Measurements from ENCODE around the gene ATP2B2. TPM values are rescaled to one million over a fixed set of nuclear protein-coding genes. Genes with fewer than 3 reads are reported as not detected.
A peak's percentile ranks its signal among the peaks of the same experiment; 100 is the strongest.

Gene ATP2B2
- total and polyA plus RNA-seq, 9 of the 15 experiments (the other 6 are each of a cell fraction or from before 2014, with no cell fraction given) = 0.06 TPM; not detected in 8

DNA sequence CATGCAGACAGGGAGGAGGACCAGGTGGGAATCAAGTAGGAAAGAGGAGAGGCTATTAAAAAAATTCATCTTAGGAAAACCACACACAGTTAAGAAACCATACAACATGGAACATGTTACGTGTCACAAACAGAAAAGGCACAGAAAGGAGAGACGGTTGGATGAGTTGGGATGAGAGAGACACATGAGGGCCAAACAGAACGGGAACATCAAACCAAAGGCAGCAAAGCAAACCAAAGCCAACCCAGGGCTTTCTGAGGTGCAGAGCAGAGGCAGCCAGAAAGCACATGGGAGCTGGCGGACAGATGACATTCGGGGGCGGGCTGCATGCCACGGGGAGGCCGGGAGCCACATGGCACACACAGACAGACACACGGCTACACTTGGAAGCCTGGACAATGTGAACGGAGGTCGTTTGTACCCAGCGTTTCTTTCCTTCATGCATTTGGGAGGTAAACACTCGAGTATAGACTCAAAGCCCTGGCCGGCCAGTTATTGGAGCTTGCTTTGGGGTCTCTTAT, 175.8 kb downstream of the ATP2B2 start:
- Histone ChIP-seq H3K36me3 (ENCODE audit: control insufficient read depth, insufficient read depth, low read length) (no peaks in the 10 kb centered on the region), H3K9me1 (ENCODE audit: control insufficient read depth, insufficient read depth, low read length) (peaks cover 5% of the 10 kb centered on the region), H3K27ac (ENCODE audit: extremely low read depth, low read depth, low read length) (no peak overlapping the region), H3K4me2 (ENCODE audit: insufficient read depth, low read length) (no peak overlapping the region), H3K27me3 (ENCODE audit: control insufficient read depth in 2 of 2, insufficient read depth in 2 of 2, low read length in 2 of 2) (peaks cover 79 to 90% of the 10 kb centered on the region in 2 experiments), H3K79me2 (ENCODE audit: control insufficient read depth, insufficient read depth, low read length) (no peaks in the 10 kb centered on the region), H3K4me1 (replicated peaks in 1 of 2; ENCODE audit: control insufficient read depth in 2 of 2, insufficient read depth in 2 of 2, low read length in 2 of 2) (peaks cover 0 to 8% of the 10 kb centered on the region in 2 experiments; a peak in 3 of 5 replicates), H3K9me3 (replicated peaks; ENCODE audit: control insufficient read depth, insufficient read depth, low read depth, low read length) (no peaks in the 10 kb centered on the region), H3K4me3 (no peak overlapping the region), H3K9ac (ENCODE audit: insufficient read depth in 1 of 2, low read depth in 2 of 2, low read length in 2 of 2) (no peak overlapping the region), H4K20me1 (replicated peaks; ENCODE audit: control insufficient read depth, insufficient read depth, low read length) (no peaks in the 10 kb centered on the region; the same call in none of the 2 replicates), H2AFZ (ENCODE audit: low read depth, low read length) (no peak overlapping the region)
- in situ Hi-C loops (cut with MboI) = no loop called here
- intact Hi-C loops (cut with micrococcal nuclease) = loop anchor here (10.0 kb wide), 1 partner anchor 605 kb away; no protein-coding TSS in a partner anchor
- no peak for ATAC-seq
- CTCF ChIA-PET (ENCODE audit: low intra/inter-chr PET ratio) = no interaction called here
- FAIRE-seq = no peak
- no TSS peak for BruUV-seq (replicated peaks)
- POLR2A ChIA-PET = interaction anchor here (0.8 to 2.3 kb wide), 2 partner anchors 9 to 16 kb away, joined by 3 to 8 read pairs; partner anchors contain the start of gene SEC13
- DNase-seq (ENCODE audit: extremely low read depth in 1 of 4, low spot score in 3 of 4) = no peak
- TF ChIP-seq MCM3 (IDR thresholded peaks at IDR 0.05) (0 out of 2 replicates have a peak, but pooled peaks have one; percentile 22), EZH2 (IDR thresholded peaks at IDR 0.05; ENCODE audit: borderline replicate concordance, low read depth, low read length) (peak; percentile 70; the same call in 1 of the 2 replicates)
- TF ChIP-seq, protein P1, sequence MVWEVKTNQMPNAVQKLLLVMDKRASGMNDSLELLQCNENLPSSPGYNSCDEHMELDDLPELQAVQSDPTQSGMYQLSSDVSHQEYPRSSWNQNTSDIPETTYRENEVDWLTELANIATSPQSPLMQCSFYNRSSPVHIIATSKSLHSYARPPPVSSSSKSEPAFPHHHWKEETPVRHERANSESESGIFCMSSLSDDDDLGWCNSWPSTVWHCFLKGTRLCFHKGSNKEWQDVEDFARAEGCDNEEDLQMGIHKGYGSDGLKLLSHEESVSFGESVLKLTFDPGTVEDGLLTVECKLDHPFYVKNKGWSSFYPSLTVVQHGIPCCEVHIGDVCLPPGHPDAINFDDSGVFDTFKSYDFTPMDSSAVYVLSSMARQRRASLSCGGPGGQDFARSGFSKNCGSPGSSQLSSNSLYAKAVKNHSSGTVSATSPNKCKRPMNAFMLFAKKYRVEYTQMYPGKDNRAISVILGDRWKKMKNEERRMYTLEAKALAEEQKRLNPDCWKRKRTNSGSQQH (CRISPR knock-in tag; IDR thresholded peaks at IDR 0.05) = no peak
- 0% methylated on average over 14 of the region's 14 CpGs for whole genome bisulfite sequencing (ENCODE audit: insufficient coverage, low coverage, missing lambda C conversion rate)
